Omental fat pad (tissue), 4 donors: ENCODE data around the gene GPHN. TPM values are rescaled to one million over a fixed set of nuclear protein-coding genes. Genes with fewer than 3 reads are reported as not detected.
"Not testable (repeated sequence)": the region's sequence is repeated elsewhere in the genome, so short reads cannot be mapped to it uniquely, and the experiment has no call there.

ENCODE experiments used
- ATAC-seq: fragments of 150-250 bp; one replicate; pipeline ENCODE4 v1.9.1; 2016; ENCODE audit warnings: mild to moderate bottlenecking, moderate library complexity; ENCODE audit not compliant: low FRiP score
- DNase-seq: peaks from one replicate; pipeline ENCODE4 v3.0.0-alpha.2; 2019; ENCODE audit warnings: low spot score
- total RNA-seq, 4 donors: library from RNA; depleted of rRNA; stranded (reverse); fragments of >200 nt; gene quantifications; one replicate each; pipeline ENCODE4 v1.1.0, GENCODE V29; 2016
- TF ChIP-seq, protein P1 (sequence below), 3 donors: fragments of 450-650 bp; IDR thresholded peaks; one replicate each; pipeline ENCODE4 v1.5.1; 2016 to 2017; ENCODE audit warnings: antibody characterized with exemption in 3 of 3, mild to moderate bottlenecking in 3 of 3, moderate library complexity in 2 of 3

The GPHN gene
- total RNA-seq, 4 donors from 2014 or later, result 8.0 to 27.6 (median 18.7) TPM

GRCh38 chr14:66511849-66512248 is 3.9 kb downstream of the GPHN start:
- no peak for DNase-seq
- TF ChIP-seq, protein P1, sequence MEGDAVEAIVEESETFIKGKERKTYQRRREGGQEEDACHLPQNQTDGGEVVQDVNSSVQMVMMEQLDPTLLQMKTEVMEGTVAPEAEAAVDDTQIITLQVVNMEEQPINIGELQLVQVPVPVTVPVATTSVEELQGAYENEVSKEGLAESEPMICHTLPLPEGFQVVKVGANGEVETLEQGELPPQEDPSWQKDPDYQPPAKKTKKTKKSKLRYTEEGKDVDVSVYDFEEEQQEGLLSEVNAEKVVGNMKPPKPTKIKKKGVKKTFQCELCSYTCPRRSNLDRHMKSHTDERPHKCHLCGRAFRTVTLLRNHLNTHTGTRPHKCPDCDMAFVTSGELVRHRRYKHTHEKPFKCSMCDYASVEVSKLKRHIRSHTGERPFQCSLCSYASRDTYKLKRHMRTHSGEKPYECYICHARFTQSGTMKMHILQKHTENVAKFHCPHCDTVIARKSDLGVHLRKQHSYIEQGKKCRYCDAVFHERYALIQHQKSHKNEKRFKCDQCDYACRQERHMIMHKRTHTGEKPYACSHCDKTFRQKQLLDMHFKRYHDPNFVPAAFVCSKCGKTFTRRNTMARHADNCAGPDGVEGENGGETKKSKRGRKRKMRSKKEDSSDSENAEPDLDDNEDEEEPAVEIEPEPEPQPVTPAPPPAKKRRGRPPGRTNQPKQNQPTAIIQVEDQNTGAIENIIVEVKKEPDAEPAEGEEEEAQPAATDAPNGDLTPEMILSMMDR (IDR thresholded peaks at IDR 0.05), result no peak
- no peak for ATAC-seq

DNA sequence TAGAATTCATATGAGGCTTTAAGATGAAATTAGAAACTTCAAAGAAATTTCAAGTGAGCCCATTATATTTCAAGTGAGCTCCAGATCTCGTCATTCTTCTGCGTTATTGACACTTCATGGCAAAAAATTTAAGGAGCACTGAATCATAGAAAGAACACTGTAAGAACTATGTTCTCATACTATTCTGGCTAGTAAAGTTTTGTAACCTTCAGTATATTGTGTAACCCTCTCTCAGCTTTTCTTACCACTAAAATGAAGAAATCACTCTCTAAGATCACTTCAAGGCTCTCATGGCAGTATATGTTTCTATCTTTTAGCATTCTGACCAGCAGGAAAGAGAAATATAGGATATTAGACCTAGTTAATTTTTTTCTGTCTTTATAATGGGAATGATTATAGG is 6.3 kb downstream of the GPHN start:
- DNase-seq (no peak), ATAC-seq (peak; percentile 68)
- TF ChIP-seq, protein P1 (IDR thresholded peaks at IDR 0.05), result no peak

- ATAC-seq (no peak), DNase-seq (no peak)
- TF ChIP-seq, protein P1 (IDR thresholded peaks at IDR 0.05), result no peak
Measured at GRCh38 chr14:66530526-66530925, 22.6 kb downstream of the GPHN start.

DNA sequence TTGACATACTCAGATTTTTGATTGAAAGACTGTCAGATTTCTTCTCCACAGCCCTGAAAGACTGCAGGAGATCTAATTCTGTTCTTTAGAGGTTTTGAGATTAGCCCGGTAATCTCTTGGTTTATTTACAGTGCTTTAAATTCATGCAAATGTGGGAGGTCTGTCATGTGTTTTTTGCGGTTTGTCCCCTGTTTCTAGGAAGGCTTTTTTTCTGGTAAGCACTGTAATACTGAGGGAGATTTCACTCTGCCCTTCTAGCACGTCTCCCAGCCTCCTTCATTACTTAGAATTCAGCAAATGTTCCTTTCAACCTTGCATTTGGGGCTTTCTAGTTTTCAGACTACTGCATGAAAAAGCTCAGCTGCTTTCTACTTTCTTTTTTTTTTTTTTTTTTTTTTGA is 31.1 kb downstream of the GPHN start:
- TF ChIP-seq, protein P1 (IDR thresholded peaks at IDR 0.05), result no peak
- ATAC-seq, result no peak
- DNase-seq, result no peak

GRCh38 chr14:66540038-66540437 is 32.1 kb downstream of the GPHN start:
- TF ChIP-seq, protein P1 (IDR thresholded peaks at IDR 0.05), result no peak
- no peak for DNase-seq
- ATAC-seq, result no peak

- TF ChIP-seq, protein P1 (IDR thresholded peaks at IDR 0.05), result no peak
- no peak for DNase-seq
- ATAC-seq, result no peak
Measured at GRCh38 chr14:66541627-66542026, 33.7 kb downstream of the GPHN start.

DNA sequence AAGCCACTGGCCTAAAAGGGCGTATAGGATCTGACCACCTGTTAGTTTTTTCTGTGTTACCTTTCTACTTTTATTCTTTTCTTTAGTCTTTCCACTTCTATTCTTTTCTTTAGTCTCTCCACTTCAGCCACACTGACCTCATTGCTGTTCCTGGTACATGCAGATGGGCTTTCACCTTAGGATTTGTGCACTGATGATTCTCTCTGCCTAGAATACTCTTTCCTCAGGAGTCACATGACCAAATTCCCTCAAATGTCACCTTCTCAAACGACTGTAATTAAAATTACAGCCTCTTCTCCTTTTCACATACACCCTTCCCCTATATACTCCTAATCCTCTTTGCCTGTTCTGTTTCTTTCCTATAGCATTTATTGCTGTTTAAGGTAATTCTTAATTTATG is 36.0 kb downstream of the GPHN start:
- DNase-seq (no peak), ATAC-seq (no peak)
- TF ChIP-seq, protein P1 (IDR thresholded peaks at IDR 0.05), result no peak

- DNase-seq, ATAC-seq: not testable (repeated sequence)
Measured at GRCh38 chr14:66545191-66545590, 37.2 kb downstream of the GPHN start.

DNA sequence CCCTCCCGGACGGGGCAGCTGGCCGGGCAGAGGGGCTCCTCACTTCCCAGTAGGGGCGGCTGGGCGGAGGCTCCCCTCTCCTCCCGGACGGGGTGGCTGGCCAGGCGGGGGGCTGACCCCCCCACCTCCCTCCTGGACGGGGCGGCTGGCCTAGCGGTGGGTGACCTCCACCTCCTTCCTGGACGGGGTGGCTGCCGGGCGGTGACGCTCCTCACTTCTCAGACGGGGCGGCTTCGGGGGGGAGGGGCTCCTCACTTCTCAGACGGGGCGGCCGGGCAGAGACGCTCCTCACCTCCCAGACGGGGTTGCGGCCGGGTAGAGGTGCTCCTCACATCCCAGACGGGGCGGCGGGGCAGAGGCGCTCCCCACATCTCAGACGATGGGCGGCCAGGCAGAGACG is 37.8 kb downstream of the GPHN start:
- ATAC-seq, DNase-seq: not testable (repeated sequence)
